IPS-18c (cell line): ENCODE results near the gene VAX1.
"Not testable (repeated sequence)": the region's sequence is repeated elsewhere in the genome, so short reads cannot be mapped to it uniquely, and the experiment has no call there.

ENCODE experiments used
- H3K4me3 ChIP-seq: 2 replicates; pipeline ENCODE4 v1.7.0; 2013; ENCODE audit warnings: low read depth, mild to moderate bottlenecking, low read length, moderate library complexity; ENCODE audit not compliant: insufficient read depth
- H3K9me3 ChIP-seq: one replicate; pipeline ENCODE4 v1.6.1; 2013; ENCODE audit warnings: mild to moderate bottlenecking, low read length, moderate library complexity; ENCODE audit not compliant: control insufficient read depth, insufficient read depth

The VAX1 gene

DNA sequence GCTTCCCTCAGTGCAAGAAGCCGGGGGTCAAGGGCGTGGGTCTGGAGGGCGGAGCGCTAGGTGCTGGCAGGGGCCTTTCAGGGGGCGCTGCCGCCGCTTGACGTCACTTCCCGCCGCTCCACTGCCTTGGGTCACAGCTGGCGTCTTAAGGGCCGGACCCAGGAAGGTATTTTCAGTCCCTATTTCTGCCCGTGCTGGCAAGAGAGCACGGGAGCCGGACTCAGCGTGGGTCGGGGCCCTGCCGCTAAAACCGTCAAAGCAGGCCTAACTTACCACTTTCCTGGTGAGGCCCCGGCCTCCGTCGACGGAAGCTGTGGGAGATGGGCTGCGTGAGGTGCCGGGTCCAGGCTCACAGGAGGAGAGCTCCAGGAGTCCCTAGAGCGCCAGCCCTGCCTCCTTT lies 12.0 kb downstream of the VAX1 start:
- no peak overlapping the region for H3K4me3 ChIP-seq
- H3K9me3 ChIP-seq = no peaks in the 10 kb centered on the region

DNA sequence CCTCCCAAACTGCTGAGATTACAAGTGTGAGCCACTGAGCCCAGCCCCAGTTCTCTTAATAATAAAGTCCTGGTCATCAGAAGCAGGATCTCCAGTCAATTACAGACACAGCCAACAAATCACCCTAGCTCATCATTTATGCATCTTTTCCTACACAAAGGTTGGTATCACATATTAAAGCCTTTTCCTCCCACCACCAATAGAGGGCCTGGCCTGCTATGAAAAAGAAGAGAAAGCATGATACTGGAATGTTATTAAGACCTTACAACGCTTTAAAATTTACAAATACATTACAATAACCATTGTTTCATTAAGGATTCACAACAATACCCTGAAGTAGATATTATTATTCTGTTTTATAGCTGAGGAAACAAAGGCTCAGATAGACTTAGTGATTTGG lies 25.9 kb downstream of the VAX1 start:
- H3K4me3 ChIP-seq = no peak overlapping the region
- H3K9me3 ChIP-seq = no peaks in the 10 kb centered on the region

DNA sequence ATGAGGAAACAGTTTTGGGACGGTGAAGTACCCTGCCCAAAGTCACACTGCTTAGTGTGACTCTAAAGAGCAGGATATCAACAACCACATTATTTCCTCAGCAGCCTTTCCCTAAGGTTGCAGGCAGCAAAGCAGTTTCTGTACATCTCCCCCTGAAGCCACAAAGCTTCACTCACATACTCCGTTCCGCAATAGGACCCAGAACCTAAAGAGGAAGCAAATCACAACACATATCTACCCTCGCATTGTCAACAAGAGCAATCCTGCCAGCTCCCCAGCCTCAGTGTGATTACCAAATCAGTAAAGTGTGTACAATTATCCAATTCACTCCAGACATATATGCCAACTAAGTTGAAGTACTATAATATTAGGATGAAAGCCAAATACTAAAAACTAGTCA lies 30.8 kb downstream of the VAX1 start:
- Histone ChIP-seq H3K4me3 (no peak overlapping the region), H3K9me3 (no peaks in the 10 kb centered on the region)

DNA sequence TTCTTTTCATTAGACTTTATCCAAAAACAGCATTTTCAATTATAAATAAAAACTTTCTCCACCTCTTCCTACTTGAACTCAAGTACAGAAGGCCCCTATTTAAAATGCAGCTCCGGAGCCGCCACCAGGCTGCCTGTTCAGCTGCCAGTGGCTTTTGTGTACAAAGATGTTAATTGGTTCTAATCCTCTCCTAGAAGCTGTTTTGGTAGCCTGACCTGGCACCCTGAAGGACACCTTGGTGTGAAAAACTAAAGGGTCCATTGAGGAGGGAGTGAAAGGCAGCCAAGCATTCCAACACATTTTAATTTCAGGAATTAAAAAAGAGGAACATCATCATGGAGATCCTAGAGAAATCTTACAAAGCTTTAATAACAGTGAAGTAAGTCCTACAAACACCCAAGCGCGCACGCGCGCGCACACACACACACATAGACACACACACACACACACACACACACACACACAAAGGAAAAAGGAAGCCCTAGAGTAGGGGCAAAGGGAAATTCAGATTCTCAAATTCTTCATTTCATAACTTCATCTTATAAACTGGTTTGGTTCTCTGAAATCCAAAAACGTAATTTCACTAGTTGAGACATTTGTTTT lies 41.4 kb downstream of the VAX1 start:
- H3K4me3 ChIP-seq = no peak overlapping the region
- H3K9me3 ChIP-seq = no peaks in the 10 kb centered on the region

DNA sequence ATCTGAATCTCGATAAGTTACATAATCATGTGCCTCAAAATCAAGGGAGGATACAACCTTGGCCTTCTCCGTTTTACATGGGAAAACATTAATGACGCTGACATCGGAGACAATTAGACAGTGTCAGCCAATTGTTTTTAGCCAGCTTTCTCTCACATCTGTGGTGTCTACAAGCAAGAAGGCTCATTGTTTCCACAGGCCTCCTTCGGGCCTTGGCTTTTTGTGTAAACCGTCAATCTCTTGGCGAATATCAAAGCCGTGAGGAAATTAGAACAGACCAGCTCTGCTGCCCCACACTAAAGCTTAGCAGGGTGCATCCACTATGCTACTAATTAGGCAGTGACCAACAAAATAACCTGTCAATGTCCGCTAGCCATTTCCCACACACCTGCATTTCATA lies 43.2 kb downstream of the VAX1 start:
- H3K9me3 ChIP-seq = no peaks in the 10 kb centered on the region
- H3K4me3 ChIP-seq = no peak overlapping the region

DNA sequence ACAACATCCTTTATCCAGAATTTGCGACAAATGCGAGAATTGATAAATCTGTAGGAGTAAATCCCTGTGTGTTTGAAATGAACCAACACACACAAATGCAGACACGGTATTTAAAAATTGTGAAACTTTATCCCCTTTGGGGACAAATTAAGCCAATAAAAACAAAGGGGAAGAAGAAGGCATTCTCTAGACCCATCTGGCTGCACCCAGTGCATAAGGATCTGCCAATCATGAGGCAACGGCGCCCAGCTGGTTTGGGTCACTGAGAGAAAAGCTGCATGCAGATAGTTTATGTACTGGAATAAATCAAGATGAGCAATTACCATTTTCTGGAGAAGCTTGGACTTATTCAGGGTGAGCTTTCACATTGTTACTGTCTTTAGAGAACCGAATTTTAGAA lies 45.7 kb downstream of the VAX1 start:
- H3K4me3 ChIP-seq = no peak overlapping the region
- H3K9me3 ChIP-seq = no peaks in the 10 kb centered on the region

DNA sequence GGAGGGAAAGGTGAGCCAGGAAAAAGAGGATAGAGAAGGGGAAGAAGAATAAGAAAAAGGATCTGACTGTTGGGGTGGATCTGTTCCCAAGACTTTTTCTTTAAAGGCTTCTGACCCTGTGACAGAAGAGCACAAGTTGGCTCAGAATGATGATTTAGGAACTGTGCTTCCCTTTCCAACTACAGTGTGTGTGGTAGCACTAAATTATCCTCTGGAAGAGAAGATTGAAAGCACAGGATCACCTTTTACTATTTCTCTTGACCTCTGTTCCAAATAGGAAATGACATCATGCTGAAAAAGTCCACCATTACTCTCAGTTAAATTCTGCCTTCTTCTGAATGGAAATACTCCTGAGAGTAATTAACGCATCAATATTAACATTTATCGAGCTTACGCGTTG lies 47.2 kb downstream of the VAX1 start:
- Histone ChIP-seq H3K9me3 (no peaks in the 10 kb centered on the region), H3K4me3 (no peak overlapping the region)

DNA sequence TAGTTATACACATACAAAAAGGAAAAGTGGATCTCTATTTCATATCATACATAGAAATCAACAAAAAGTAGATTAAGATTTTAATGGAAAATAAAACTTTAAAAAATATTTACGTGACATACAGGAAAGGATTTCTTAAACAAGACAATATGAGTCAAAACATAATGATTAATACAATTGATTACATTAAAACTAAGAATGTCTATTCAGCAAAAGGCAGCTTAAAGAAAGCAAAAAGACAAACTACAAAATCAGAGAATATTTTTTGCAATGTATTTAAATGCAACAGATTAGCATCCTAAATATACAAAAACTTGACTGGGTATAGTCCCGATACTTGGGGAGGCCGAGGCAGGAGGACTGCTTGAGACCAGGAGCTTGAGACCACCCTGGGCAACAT lies 50.5 kb downstream of the VAX1 start:
- H3K4me3 ChIP-seq = no peak overlapping the region
- no peaks in the 10 kb centered on the region for H3K9me3 ChIP-seq

DNA sequence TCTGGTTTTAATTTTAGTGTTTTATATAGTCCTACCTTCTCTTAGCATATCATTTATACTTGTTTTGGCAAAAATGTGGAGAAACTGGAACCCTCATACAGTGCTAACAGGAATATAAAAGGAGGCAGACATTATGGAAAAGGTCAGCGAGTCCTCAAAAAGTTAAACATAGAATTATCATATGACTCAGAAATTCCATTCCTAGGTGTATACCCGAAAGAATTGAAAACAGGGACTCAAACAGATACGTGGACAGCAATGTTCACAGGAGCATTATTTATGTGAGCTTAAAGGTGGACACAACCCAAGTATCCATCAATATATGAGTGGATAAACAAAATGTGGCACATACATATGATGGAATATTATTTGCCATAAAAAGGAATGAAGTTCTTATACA lies 51.5 kb downstream of the VAX1 start:
- H3K4me3 ChIP-seq = no peak overlapping the region

DNA sequence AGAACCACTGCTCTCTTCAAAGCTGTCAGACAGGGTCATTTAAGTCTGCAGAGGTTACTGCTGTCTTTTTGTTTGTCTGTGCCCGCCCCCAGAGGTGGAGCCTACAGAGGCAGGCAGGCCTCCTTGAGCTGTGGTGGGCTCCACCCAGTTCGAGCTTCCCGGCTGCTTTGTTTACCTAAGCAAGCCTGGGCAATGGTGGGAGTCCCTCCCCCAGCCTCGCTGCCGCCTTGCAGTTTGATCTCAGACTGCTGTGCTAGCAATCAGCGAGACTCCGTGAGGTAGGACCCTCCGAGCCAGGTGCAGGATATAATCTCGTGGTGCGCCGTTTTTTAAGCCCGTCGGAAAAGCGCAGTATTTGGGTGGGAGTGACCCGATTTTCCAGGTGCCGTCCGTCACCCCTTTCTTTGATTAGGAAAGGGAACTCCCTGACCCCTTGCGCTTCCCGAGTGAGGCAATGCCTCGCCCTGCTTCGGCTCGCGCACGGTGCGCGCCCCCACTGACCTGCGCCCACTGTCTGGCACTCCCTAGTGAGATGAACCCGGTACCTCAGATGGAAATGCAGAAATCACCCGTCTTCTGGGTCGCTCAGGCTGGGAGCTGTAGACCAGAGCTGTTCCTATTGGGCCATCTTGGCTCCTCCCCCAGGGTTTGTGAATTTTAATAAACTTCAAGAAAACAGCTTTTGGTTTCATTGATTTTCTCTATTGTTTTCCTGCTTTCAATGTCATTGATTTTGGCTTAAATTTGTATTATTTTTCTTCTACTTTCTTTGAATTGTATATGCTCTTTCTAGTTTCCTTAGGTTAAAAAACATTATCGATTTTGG lies 53.4 kb downstream of the VAX1 start:
- not testable (repeated sequence) for H3K4me3 ChIP-seq, H3K9me3 ChIP-seq

More for the DNA sequence above, 51.5 kb downstream of the VAX1 start:
- no peaks in the 10 kb centered on the region for H3K9me3 ChIP-seq
